Smooth muscle cell (in vitro differentiated cells): ENCODE results near the gene GRM8. TPM values are rescaled to one million over a fixed set of nuclear protein-coding genes. Genes with fewer than 3 reads are reported as not detected.

ENCODE experiments used
- DNase-seq: peaks from one replicate; lab custom pipeline; 2025; ENCODE audit not compliant: unreplicated experiment; lab: John Stamatoyannopoulos, UW
- H2AFZ ChIP-seq: fragments of 200-600 bp; sonication (generic); 2 replicates; pipeline ENCODE4 v1.6.0; 2016; ENCODE audit warnings: antibody characterized with exemption, low read depth, mild to moderate bottlenecking
- H3F3A ChIP-seq: fragments of 200-600 bp; sonication (generic); 2 replicates; pipeline ENCODE4 v1.6.0; 2017; ENCODE audit warnings: antibody characterized with exemption, low read depth
- H3K27ac ChIP-seq: fragments of 200-600 bp; sonication (generic); 2 replicates; pipeline ENCODE4 v1.5.1; 2016; ENCODE audit warnings: low read depth, mild to moderate bottlenecking
- H3K27me3 ChIP-seq: fragments of 200-600 bp; sonication (generic); 2 replicates; pipeline ENCODE4 v1.6.1; 2016; ENCODE audit warnings: low read depth, mild to moderate bottlenecking
- H3K36me3 ChIP-seq: fragments of 200-600 bp; sonication (generic); 2 replicates; pipeline ENCODE4 v1.5.1; 2016; ENCODE audit warnings: low read depth
- H3K4me1 ChIP-seq: fragments of 200-600 bp; sonication (generic); 2 replicates; pipeline ENCODE4 v1.5.1; 2016; ENCODE audit warnings: low read depth
- H3K4me2 ChIP-seq: fragments of 200-600 bp; sonication (generic); 2 replicates; pipeline ENCODE4 v1.6.0; 2016; ENCODE audit warnings: mild to moderate bottlenecking
- H3K4me3 ChIP-seq: fragments of 200-600 bp; sonication (generic); 2 replicates; pipeline ENCODE4 v1.5.1; 2016; ENCODE audit warnings: mild to moderate bottlenecking
- H3K79me2 ChIP-seq: fragments of 200-600 bp; sonication (generic); 2 replicates; pipeline ENCODE4 v1.6.0; 2016; ENCODE audit warnings: low read depth, mild to moderate bottlenecking
- H3K9ac ChIP-seq: fragments of 200-600 bp; sonication (generic); 2 replicates; pipeline ENCODE4 v1.6.0; 2016; ENCODE audit warnings: low read depth
- H3K9me3 ChIP-seq: fragments of 200-600 bp; sonication (generic); replicated peaks from 2 replicates; pipeline ENCODE4 v1.5.1; 2016; ENCODE audit warnings: low read depth
- H4K20me1 ChIP-seq: fragments of 200-600 bp; sonication (generic); 2 replicates; pipeline ENCODE4 v1.6.0; 2016; ENCODE audit warnings: low read depth
- CTCF ChIP-seq: fragments of 200-600 bp; sonication (generic); IDR thresholded peaks from 2 replicates; pipeline ENCODE4 v1.5.1; 2017; ENCODE audit warnings: borderline replicate concordance, mild to moderate bottlenecking, antibody characterized with exemption; ENCODE audit not compliant: insufficient read depth, poor library complexity, severe bottlenecking
- WGBS: methylation state at CpG from one replicate; pipeline ENCODE4 v1.1.7; 2016; ENCODE audit warnings: low lambda C conversion rate; 5-methylcytosine and 5-hydroxymethylcytosine counted together
- polyA plus RNA-seq: library from polyadenylated mRNA; unstranded; fragments of >200 nt; fragmentation: Nextera tagmentation; extraction: Ambion mirVana; gene quantifications from 2 replicates; pipeline ENCODE4 v1.2.1, GENCODE V29; 2016
- total RNA-seq: library from RNA; depleted of rRNA; stranded (reverse); fragments of >200 nt; gene quantifications from 2 replicates; pipeline ENCODE4 v1.2.3, GENCODE V29; 2014

GRM8 gene
- total and polyA plus RNA-seq, 2 experiments from 2014 or later = 9.8 to 20.5 TPM

DNA sequence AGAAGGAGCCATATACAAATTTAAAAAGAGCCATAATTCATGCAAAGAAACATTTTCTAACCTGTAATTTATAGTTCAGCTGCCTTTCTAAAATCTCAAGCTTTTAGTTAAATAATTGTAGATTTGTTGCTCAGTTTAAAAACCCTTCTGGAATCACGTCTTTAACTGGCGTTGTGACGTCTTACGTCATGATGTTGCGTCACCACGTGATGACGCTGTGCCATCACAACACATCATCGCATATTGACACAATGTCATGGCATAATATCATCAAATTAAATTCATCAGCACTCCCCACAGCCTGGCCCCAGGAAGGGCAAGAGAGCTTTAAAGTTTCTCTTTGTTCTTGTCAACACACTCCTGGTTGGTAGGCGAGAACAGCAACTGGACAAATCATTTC is 194.8 kb downstream of the GRM8 start:
- no peaks in the 10 kb centered on the region for H3K79me2 ChIP-seq
- H3K4me3 ChIP-seq = no peak overlapping the region
- no peaks in the 10 kb centered on the region for H3K27me3 ChIP-seq
- TF ChIP-seq CTCF = no peak
- no peak for DNase-seq
- no peaks in the 10 kb centered on the region for H3K9me3 ChIP-seq
- no peak overlapping the region for H3K9ac ChIP-seq
- no peaks in the 10 kb centered on the region for H3K36me3 ChIP-seq
- H4K20me1 ChIP-seq = no peaks in the 10 kb centered on the region
- H3K4me1 ChIP-seq = no peaks in the 10 kb centered on the region
- H3K27ac ChIP-seq = no peak overlapping the region
- 85% methylated on average over 9 of the region's 9 CpGs for WGBS
- no peak overlapping the region for H2AFZ ChIP-seq
- H3K4me2 ChIP-seq = no peak overlapping the region
- H3F3A ChIP-seq = no peaks in the 10 kb centered on the region

DNA sequence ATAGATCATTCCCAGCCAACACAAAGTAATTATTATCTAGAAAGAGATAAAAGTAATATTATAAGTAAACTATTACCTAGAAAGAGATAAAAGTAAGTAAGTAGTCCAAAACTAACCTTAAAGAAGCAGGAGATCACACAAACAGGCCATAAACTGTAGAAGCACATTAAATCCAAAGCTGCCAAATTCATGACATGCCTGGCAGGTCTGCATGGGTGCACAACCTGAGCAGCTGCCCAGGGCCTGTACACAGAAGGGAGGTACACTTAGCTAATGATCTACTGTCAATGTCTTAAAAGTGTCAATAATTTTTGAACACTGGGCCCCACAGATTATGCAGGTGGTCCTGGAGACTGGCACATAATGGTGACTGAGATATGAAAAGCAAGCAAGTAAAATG is 196.5 kb downstream of the GRM8 start:
- Histone ChIP-seq H3K27me3 (no peaks in the 10 kb centered on the region), H3K36me3 (no peaks in the 10 kb centered on the region), H3K4me1 (no peaks in the 10 kb centered on the region), H3K4me3 (no peak overlapping the region), H3F3A (no peaks in the 10 kb centered on the region), H4K20me1 (no peaks in the 10 kb centered on the region), H2AFZ (no peak overlapping the region), H3K4me2 (no peak overlapping the region), H3K9me3 (no peaks in the 10 kb centered on the region), H3K9ac (no peak overlapping the region), H3K27ac (no peak overlapping the region), H3K79me2 (no peaks in the 10 kb centered on the region)
- no peak for DNase-seq
- no peak for TF ChIP-seq CTCF

GRCh38 chr7:127047521-127047920 is 205.2 kb downstream of the GRM8 start:
- no peak for TF ChIP-seq CTCF
- H3K36me3 ChIP-seq = no peaks in the 10 kb centered on the region
- no peaks in the 10 kb centered on the region for H3F3A ChIP-seq

GRCh38 chr7:127041689-127042452 is 210.9 kb downstream of the GRM8 start:
- Histone ChIP-seq H3K27ac (no peak overlapping the region), H2AFZ (no peak overlapping the region), H3F3A (no peaks in the 10 kb centered on the region), H3K9ac (no peak overlapping the region), H3K36me3 (no peaks in the 10 kb centered on the region), H3K4me2 (no peak overlapping the region), H3K4me1 (no peaks in the 10 kb centered on the region), H3K79me2 (no peaks in the 10 kb centered on the region), H3K27me3 (no peaks in the 10 kb centered on the region), H3K4me3 (no peak overlapping the region), H3K9me3 (no peaks in the 10 kb centered on the region), H4K20me1 (no peaks in the 10 kb centered on the region)
- no peak for DNase-seq
- TF ChIP-seq CTCF = no peak
- 78% methylated on average over 7 of the region's 7 CpGs for WGBS

More at GRCh38 chr7:127047521-127047920, 205.2 kb downstream of the GRM8 start:
- Histone ChIP-seq H3K27ac (no peak overlapping the region), H3K4me3 (no peak overlapping the region), H3K27me3 (no peaks in the 10 kb centered on the region), H3K4me1 (no peaks in the 10 kb centered on the region), H2AFZ (no peak overlapping the region), H4K20me1 (no peaks in the 10 kb centered on the region), H3K9ac (no peak overlapping the region), H3K9me3 (no peaks in the 10 kb centered on the region), H3K79me2 (no peaks in the 10 kb centered on the region), H3K4me2 (no peak overlapping the region)
- DNase-seq = no peak
